ENCODE results near the gene GEMIN5.

GRCh38 chr5:154861946-154862345 is 76.1 kb downstream of the GEMIN5 start:
- TF ChIP-seq CTCF (IDR thresholded peaks at IDR 0.05; ENCODE audit: low read depth, low read length, poor library complexity, severe bottlenecking), result no peak
- no peak for TF ChIP-seq EZH2phosphoT487 (IDR thresholded peaks at IDR 0.05; ENCODE audit: borderline replicate concordance, low read length)
